Activated T-helper 1 cell treated with Interleukin-2 at 50 U/mL for 16 hours (primary cell): ENCODE measurements around the gene ZNF446.
"Not testable (repeated sequence)": the region's sequence is repeated elsewhere in the genome, so short reads cannot be mapped to it uniquely, and the experiment has no call there.

Experiments used
- DNase-seq: peaks from one replicate; pipeline ENCODE4 v3.0.0-alpha.2; 2020; ENCODE audit warnings: low read depth

ZNF446 gene

GRCh38 chr19:58500242-58500641 is 24.1 kb downstream of the ZNF446 start:
- DNase-seq: no peak

- DNase-seq: not testable (repeated sequence)
Observed at GRCh38 chr19:58507602-58508223, 31.6 kb downstream of the ZNF446 start.

- no peak for DNase-seq
Observed at GRCh38 chr19:58509731-58510083, 33.6 kb downstream of the ZNF446 start.

- DNase-seq: no peak
Observed at GRCh38 chr19:58510084-58510862, 34.1 kb downstream of the ZNF446 start.

- DNase-seq: no peak
Observed at GRCh38 chr19:58511353-58512208, 35.4 kb downstream of the ZNF446 start, which contains the start of gene SLC27A5. SLC27A5 (minus strand) TSS chr19:58511992; CDS start chr19:58511955, 37 bp downstream.

- no peak for DNase-seq
Observed at GRCh38 chr19:58513213-58513693, 37.1 kb downstream of the ZNF446 start.

- peak; percentile 92 for DNase-seq
Observed at GRCh38 chr19:58513694-58514563, 37.8 kb downstream of the ZNF446 start.

- no peak for DNase-seq
Observed at GRCh38 chr19:58514564-58515022, 38.4 kb downstream of the ZNF446 start.

- no peak for DNase-seq
Observed at GRCh38 chr19:58515259-58515658, 39.1 kb downstream of the ZNF446 start.

- DNase-seq: no peak
Observed at GRCh38 chr19:58516246-58516836, 40.2 kb downstream of the ZNF446 start.

- no peak for DNase-seq
Observed at GRCh38 chr19:58516964-58517833, 41.0 kb downstream of the ZNF446 start.

- DNase-seq: no peak
Observed at GRCh38 chr19:58518256-58519086, 42.3 kb downstream of the ZNF446 start.

GRCh38 chr19:58519087-58519354 is 42.9 kb downstream of the ZNF446 start:
- DNase-seq: peak; percentile 17

GRCh38 chr19:58519355-58520256 is 43.5 kb downstream of the ZNF446 start, which contains the start of gene ZBTB45:
ZBTB45 (minus strand) TSS chr19:58519810; CDS start chr19:58517673, 2,137 bp downstream.
- DNase-seq: peak; percentile 76

GRCh38 chr19:58520257-58520599 is 44.1 kb downstream of the ZNF446 start:
- no peak for DNase-seq

GRCh38 chr19:58521651-58522050 is 45.5 kb downstream of the ZNF446 start:
- DNase-seq: no peak

- no peak for DNase-seq
Observed at GRCh38 chr19:58522709-58523108, 46.6 kb downstream of the ZNF446 start.

- no peak for DNase-seq
Observed at GRCh38 chr19:58529405-58529804, 53.3 kb downstream of the ZNF446 start.
